HepG2 (cell line): Measurements from ENCODE around the gene ERCC4. TPM values are rescaled to one million over a fixed set of nuclear protein-coding genes. Genes with fewer than 3 reads are reported as not detected.

Experiments used
- ATRX ChIP-seq: sonication (generic); formaldehyde crosslinking; IDR thresholded peaks from 2 replicates; pipeline ENCODE4 v1.4.0; 2020; ENCODE audit warnings: missing genetic modification reagents, borderline replicate concordance
- BCL6 ChIP-seq: IDR thresholded peaks from 2 replicates; pipeline ENCODE4 v1.6.1; 2016; ENCODE audit warnings: missing genetic modification reagents, missing compliant biosample characterization
- GATA4 ChIP-seq: sonication (generic); IDR thresholded peaks from 2 replicates; pipeline ENCODE4 v1.6.1; 2016; ENCODE audit warnings: antibody characterized with exemption, low read depth, borderline replicate concordance
- HIVEP1 ChIP-seq: sonication (generic); formaldehyde crosslinking; IDR thresholded peaks from 2 replicates; pipeline ENCODE4 v1.4.0; 2020; ENCODE audit warnings: mild to moderate bottlenecking, missing genetic modification reagents
- KLF16 ChIP-seq, 2 experiments: sonication (generic) in 1 of 2; formaldehyde crosslinking in 1 of 2; IDR thresholded peaks; 2 replicates each; pipeline versions ENCODE4 v1.6.1 to v1.8.0; 2016 to 2023; ENCODE audit warnings: missing genetic modification reagents in 2 of 2, missing compliant biosample characterization in 1 of 2
- NCOR1 ChIP-seq: fragments of 200-600 bp; sonication (generic); IDR thresholded peaks from 2 replicates; pipeline ENCODE4 v1.7.0; 2017; ENCODE audit warnings: antibody characterized with exemption, low read length, borderline replicate concordance
- RFX3 ChIP-seq: IDR thresholded peaks from 2 replicates; pipeline ENCODE4 v1.6.1; 2016; ENCODE audit warnings: missing biosample characterization, missing genetic modification reagents
- SPEN ChIP-seq: sonication (generic); formaldehyde crosslinking; IDR thresholded peaks from 2 replicates; pipeline ENCODE4 v1.5.1; 2020; ENCODE audit warnings: low read depth, mild to moderate bottlenecking, missing genetic modification reagents
- TBL1XR1 ChIP-seq: fragments of 150-350 bp; IDR thresholded peaks from 2 replicates; pipeline ENCODE4 v1.6.1; 2014; ENCODE audit warnings: borderline replicate concordance, low read length; ENCODE audit not compliant: partially characterized antibody
- XRCC5 ChIP-seq: fragments of 200-400 bp; formaldehyde crosslinking; optimal IDR thresholded peaks from 2 replicates; pipeline ENCODE3; 2017; ENCODE audit warnings: mild to moderate bottlenecking, low read length
- YEATS2 ChIP-seq: sonication (generic); formaldehyde crosslinking; IDR thresholded peaks from 2 replicates; pipeline ENCODE4 v1.4.0; 2020; ENCODE audit warnings: missing genetic modification reagents, borderline replicate concordance
- ZBTB44 ChIP-seq: sonication (generic); formaldehyde crosslinking; IDR thresholded peaks from 2 replicates; pipeline ENCODE4 v1.4.0; 2020; ENCODE audit warnings: missing genetic modification reagents
- ZNF275 ChIP-seq: sonication (generic); formaldehyde crosslinking; IDR thresholded peaks from 2 replicates; pipeline ENCODE4 v1.8.0; 2022; ENCODE audit warnings: missing genetic modification reagents, mild to moderate bottlenecking, inconsistent platforms, borderline replicate concordance
- polyA plus RNA-seq, 8 experiments: library from polyadenylated mRNA; depleted of rRNA in 3 of 8; stranded (reverse) in 7 of 8; unstranded in 1 of 8; fragments of >200 nt; fragmentation: Illumina TruSeq in 4 of 8; extraction: Trizol in 4 of 8; gene quantifications; 2 replicates each; pipeline versions ENCODE4 v1.2.1 to v1.2.3, GENCODE V29; 2011 to 2016; ENCODE audit warnings: low read depth in 4 of 8, missing spikeins in 1 of 8, mixed read lengths in 1 of 8; ENCODE audit not compliant: insufficient read depth in 1 of 8
- total RNA-seq, 5 experiments: library from RNA; depleted of rRNA; stranded (reverse); fragments of >200 nt; fragmentation: Illumina TruSeq; extraction: Trizol; gene quantifications; 2 replicates each; pipeline ENCODE4 v1.2.3, GENCODE V29; 2016; ENCODE audit warnings: low read depth in 1 of 5
- TF ChIP-seq, protein P1 (sequence below): sonication (generic); formaldehyde crosslinking; IDR thresholded peaks from 2 replicates; pipeline ENCODE4 v1.5.1; 2020; ENCODE audit warnings: mild to moderate bottlenecking, missing genetic modification reagents, borderline replicate concordance
- TF ChIP-seq, protein P2 (sequence below), 2 experiments: sonication (generic) in 1 of 2; formaldehyde crosslinking in 1 of 2; IDR thresholded peaks; 2 replicates each; pipeline versions ENCODE4 v1.6.1 to v1.9.0; 2014 to 2022; ENCODE audit warnings: antibody characterized with exemption in 1 of 2, borderline replicate concordance in 1 of 2, inconsistent platforms in 1 of 2, low read depth in 1 of 2, missing genetic modification reagents in 1 of 2
- TF ChIP-seq, protein P3 (sequence below): IDR thresholded peaks from 2 replicates; pipeline ENCODE4 v1.6.1; 2018; ENCODE audit warnings: missing genetic modification reagents

The ERCC4 gene
- total and polyA plus RNA-seq, 2 of the 13 experiments (the other 11 are each of a cell fraction or from before 2014, with no cell fraction given) = 5.4 to 15.2 TPM

DNA sequence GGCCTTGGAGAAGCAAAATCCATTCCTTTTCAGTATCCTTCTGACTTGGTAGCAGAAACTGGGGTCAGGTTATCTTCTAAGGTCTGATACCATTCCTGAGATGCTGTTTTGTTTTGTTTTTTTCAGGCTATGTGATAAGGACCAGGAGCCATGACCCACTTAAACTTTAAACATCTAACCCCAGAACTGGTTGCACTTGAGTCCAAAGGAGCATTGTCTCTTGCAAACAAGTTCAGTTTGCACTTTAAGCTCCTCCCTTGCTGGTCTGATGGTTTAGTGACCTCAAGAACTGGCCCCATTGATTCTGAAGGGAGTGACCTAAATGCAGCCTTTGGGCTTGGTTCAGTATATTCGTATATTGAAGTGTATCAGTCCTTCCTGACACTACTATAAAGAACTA, 75.2 kb downstream of the ERCC4 start (continued):
- TF ChIP-seq, protein P1, sequence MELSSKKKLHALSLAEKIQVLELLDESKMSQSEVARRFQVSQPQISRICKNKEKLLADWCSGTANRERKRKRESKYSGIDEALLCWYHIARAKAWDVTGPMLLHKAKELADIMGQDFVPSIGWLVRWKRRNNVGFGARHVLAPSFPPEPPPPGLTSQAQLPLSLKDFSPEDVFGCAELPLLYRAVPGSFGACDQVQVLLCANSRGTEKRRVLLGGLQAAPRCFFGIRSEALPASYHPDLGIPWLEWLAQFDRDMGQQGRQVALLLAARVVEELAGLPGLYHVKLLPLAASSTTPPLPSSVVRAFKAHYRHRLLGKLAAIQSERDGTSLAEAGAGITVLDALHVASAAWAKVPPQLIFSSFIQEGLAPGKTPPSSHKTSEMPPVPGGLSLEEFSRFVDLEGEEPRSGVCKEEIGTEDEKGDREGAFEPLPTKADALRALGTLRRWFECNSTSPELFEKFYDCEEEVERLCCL = 0 out of 2 replicates have a peak, but pooled peaks have one; percentile 19
- TF ChIP-seq RFX3 (no peak), SPEN (CRISPR knock-in tag) (0 out of 2 replicates have a peak, but pooled peaks have one; percentile 25), HIVEP1 (CRISPR knock-in tag) (no peak), KLF16 (CRISPR knock-in tag; IDR thresholded peaks at IDR 0.05) (no peak), BCL6 (no peak), YEATS2 (no peak), ZBTB44 (CRISPR knock-in tag) (no peak), NCOR1 (peak; percentile 79), GATA4 (no peak), ZNF275 (CRISPR knock-in tag) (no peak), ATRX (CRISPR knock-in tag) (no peak), XRCC5 (no peak), TBL1XR1 (no peak)
- TF ChIP-seq, protein P2, sequence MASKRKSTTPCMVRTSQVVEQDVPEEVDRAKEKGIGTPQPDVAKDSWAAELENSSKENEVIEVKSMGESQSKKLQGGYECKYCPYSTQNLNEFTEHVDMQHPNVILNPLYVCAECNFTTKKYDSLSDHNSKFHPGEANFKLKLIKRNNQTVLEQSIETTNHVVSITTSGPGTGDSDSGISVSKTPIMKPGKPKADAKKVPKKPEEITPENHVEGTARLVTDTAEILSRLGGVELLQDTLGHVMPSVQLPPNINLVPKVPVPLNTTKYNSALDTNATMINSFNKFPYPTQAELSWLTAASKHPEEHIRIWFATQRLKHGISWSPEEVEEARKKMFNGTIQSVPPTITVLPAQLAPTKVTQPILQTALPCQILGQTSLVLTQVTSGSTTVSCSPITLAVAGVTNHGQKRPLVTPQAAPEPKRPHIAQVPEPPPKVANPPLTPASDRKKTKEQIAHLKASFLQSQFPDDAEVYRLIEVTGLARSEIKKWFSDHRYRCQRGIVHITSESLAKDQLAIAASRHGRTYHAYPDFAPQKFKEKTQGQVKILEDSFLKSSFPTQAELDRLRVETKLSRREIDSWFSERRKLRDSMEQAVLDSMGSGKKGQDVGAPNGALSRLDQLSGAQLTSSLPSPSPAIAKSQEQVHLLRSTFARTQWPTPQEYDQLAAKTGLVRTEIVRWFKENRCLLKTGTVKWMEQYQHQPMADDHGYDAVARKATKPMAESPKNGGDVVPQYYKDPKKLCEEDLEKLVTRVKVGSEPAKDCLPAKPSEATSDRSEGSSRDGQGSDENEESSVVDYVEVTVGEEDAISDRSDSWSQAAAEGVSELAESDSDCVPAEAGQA (IDR thresholded peaks at IDR 0.05; ENCODE audit: low read depth) = no peak
- TF ChIP-seq, protein P2 (CRISPR knock-in tag; IDR thresholded peaks at IDR 0.05; ENCODE audit: borderline replicate concordance) = no peak
- TF ChIP-seq, protein P3, sequence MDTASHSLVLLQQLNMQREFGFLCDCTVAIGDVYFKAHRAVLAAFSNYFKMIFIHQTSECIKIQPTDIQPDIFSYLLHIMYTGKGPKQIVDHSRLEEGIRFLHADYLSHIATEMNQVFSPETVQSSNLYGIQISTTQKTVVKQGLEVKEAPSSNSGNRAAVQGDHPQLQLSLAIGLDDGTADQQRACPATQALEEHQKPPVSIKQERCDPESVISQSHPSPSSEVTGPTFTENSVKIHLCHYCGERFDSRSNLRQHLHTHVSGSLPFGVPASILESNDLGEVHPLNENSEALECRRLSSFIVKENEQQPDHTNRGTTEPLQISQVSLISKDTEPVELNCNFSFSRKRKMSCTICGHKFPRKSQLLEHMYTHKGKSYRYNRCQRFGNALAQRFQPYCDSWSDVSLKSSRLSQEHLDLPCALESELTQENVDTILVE (CRISPR knock-in tag) = no peak
